RKO (cell line): Measurements from ENCODE around the gene GPX5.
"Not testable (repeated sequence)": the region's sequence is repeated elsewhere in the genome, so short reads cannot be mapped to it uniquely, and the experiment has no call there.

ENCODE experiments used
- DNase-seq: peaks from one replicate; pipeline ENCODE4 v3.0.0-alpha.2; 2016; ENCODE audit warnings: low spot score

The GPX5 gene

GRCh38 chr6:28512387-28512786 lies 13.3 kb upstream of the GPX5 start:
- DNase-seq, result not testable (repeated sequence)

GRCh38 chr6:28515676-28516075 lies 10.0 kb upstream of the GPX5 start, which contains the start of gene GPX6:
GPX6 (minus strand) TSS chr6:28515793; CDS start chr6:28515743, 50 bp downstream.
- DNase-seq, result no peak

- DNase-seq, result no peak
Measured at GRCh38 chr6:28517964-28518363, 7.7 kb upstream of the GPX5 start.

- no peak for DNase-seq
Measured at GRCh38 chr6:28522594-28523240, 3.0 kb upstream of the GPX5 start.

GRCh38 chr6:28523241-28523622 lies 2.4 kb upstream of the GPX5 start:
- DNase-seq, result no peak

GRCh38 chr6:28530777-28531176 lies 5.1 kb downstream of the GPX5 start:
- no peak for DNase-seq

GRCh38 chr6:28531479-28532128 lies 5.9 kb downstream of the GPX5 start:
- DNase-seq, result no peak

GRCh38 chr6:28534306-28534705 lies 8.6 kb downstream of the GPX5 start:
- DNase-seq, result no peak

GRCh38 chr6:28534875-28535274 lies 9.2 kb downstream of the GPX5 start:
- no peak for DNase-seq

- no peak for DNase-seq
Measured at GRCh38 chr6:28537065-28537464, 11.4 kb downstream of the GPX5 start.

- peak; percentile 3 for DNase-seq
Measured at GRCh38 chr6:28537509-28538140, 11.9 kb downstream of the GPX5 start.

GRCh38 chr6:28541996-28542395 lies 16.3 kb downstream of the GPX5 start:
- no peak for DNase-seq

GRCh38 chr6:28542440-28543296 lies 17.0 kb downstream of the GPX5 start:
- DNase-seq, result peak; percentile 82

GRCh38 chr6:28543651-28544610 lies 18.2 kb downstream of the GPX5 start:
- DNase-seq, result no peak

- no peak for DNase-seq
Measured at GRCh38 chr6:28545955-28546354, 20.3 kb downstream of the GPX5 start.

- not testable (repeated sequence) for DNase-seq
Measured at GRCh38 chr6:28547003-28547402, 21.3 kb downstream of the GPX5 start.

- DNase-seq, result no peak
Measured at GRCh38 chr6:28551891-28552666, 26.4 kb downstream of the GPX5 start.

- no peak for DNase-seq
Measured at GRCh38 chr6:28553384-28553985, 27.8 kb downstream of the GPX5 start.

- no peak for DNase-seq
Measured at GRCh38 chr6:28553986-28554881, 28.6 kb downstream of the GPX5 start.
